Stimulated activated CD4-positive, alpha-beta T cell treated with anti-CD3 and anti-CD28 coated beads, Interleukin-4, amount 100 ng/mL, for 1 hour (primary cell): ENCODE results near the gene GLT1D1.

Experiments used
- DNase-seq: peaks from one replicate; pipeline ENCODE4 v3.0.0-alpha.2; 2020

Gene GLT1D1

DNA sequence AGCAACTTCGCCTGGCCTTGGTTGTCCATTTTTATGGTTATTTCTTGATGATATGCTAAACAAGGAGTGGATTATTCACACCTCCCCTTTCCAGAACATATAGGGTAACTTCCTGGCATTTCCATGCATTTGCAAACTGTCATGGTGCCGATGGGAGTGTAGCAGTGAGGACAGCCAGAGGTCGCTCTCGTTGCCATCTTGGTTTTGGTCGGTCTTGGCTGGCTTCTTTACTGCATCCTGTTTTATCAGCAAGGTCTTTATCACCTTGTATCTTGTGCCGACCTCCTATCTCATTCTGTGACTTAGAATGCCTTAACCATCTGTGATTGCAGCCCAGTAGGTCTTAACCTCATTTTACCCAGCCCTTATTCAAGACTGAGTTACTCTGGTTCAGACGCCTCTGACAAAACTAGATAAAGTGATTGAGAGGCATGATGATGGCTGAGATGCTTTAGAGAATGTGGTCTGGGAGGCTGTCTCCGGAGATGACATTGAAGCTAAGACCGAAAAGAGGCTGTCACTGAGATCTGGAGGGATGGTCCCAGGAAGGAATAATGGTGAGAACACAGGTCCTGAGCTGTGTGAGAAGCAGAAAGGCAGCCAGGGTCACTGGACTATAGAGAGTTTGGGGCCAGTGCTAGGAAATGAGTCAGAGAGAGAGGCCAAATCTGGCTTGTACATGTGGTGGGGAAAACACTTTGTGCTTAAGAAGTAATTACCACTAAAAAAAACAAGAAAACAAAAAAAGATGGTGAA is 2.9 kb downstream of the GLT1D1 start:
- DNase-seq, result no peak

DNA sequence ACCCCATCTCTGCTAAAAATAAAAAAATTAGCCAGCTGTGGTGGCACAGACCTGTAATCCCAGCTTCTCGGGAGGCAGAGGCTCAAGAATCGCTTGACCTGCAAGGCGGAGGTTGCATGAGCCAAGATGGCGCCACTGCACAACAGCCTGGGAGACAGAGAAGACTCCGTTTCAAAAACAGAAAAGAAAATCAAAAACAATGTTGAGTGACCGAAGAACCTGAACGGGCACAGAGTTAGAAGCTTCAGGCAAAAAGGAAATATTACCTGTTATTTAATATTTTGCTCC is 3.5 kb downstream of the GLT1D1 start:
- no peak for DNase-seq

DNA sequence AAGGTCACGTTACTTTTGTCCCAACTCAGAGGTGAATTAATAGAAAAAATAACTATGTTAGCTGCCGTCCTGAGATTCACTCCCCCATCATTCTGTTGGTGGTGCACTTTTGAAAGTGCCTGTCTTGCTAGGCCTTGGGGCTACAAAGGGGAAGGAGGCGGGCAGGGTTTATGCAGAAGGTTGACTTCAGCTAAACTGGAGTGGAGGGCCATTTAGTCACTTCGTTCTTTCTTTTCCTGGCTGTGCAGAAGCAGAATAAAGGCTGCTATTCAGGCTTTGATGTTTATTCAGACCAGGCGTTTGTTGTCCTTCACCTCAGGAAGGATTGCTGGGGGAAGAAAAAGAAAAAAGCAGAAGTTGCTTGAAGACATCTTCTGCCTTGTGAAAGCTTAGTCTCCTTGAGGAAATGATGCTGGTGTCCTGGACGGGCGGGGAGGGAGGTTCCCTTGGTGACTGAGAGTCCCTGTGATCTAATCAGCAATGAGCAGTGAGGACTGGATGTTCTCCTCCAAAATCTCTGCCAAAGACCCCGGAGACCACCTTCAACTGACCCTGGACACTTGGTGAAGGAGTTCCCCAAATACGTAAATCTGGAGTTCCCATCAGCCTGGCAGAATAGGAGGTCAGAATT is 4.0 kb downstream of the GLT1D1 start:
- DNase-seq, result no peak

DNA sequence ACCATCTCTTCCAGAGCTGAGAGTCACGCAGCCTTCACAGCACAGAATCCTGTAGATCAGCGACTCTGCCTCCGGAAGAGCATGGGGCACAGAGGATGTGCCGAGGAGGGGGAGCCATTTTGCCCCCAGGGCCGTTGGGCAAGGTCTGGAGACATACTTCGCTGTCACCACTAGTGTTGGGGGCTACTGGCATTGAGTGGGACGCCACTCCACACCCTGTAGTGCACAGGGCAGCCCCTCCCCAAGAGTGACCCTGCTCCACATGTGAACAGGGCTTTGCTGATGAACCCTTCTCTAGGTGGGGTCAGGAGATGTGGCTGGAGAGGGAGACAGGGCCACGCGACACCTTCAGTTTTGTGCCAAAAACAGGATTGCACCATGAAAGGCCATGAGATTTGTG is 6.0 kb downstream of the GLT1D1 start:
- no peak for DNase-seq

- DNase-seq, result no peak
Measured at GRCh38 chr12:128861226-128862016, 8.1 kb downstream of the GLT1D1 start.

DNA sequence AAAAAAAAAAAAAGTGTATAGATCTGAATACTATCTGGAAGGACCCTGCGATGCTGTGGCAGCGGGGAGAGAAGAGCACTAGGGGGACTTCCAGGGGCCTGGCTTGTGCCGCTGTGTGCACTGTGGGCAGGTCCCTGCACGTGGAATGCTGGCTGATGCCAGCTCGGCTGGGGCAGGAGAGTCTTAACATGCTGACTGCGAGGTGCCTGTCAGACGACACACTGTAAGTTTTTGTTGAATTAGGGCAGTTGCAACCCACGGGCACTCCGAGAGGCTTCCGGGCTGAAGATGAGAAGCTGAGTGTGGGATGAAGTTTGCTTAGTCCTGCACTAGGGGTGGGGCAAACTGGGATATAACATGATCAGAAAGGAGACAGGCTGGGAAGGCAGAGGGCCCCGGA is 10.7 kb downstream of the GLT1D1 start:
- no peak for DNase-seq

DNA sequence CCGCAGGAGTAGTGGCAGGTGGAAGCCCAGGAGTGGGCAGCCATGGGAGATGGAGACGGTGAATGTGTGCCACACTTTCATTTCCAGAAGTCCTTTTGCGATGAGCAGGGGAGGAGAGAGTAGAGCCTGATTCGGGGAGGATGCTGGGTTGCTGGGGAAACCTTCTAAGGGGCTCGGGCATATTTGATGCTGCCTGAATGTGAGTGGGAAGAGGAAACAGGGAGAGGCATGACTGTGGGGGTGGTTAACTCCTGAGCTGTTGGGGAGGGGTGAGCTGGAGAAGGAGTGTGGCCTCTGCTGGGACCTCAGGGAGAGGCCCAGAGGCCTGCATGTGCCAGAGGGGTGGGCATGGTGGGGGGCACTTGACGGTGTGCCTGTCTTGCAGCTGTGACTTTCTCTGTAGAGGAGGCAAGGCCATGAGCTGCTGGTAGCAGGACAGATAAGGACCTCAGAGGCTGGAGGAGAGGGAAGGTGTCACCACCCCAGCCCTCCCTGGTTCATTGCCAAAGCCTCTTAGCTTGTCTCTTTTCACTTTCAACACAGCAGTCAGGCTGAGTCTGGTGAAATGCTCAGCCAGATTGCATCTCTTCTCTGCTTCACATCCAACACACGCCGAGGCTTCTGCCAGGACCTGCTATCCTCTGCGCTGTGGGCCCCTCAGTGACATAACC is 11.4 kb downstream of the GLT1D1 start:
- DNase-seq, result no peak

- DNase-seq, result no peak
Measured at GRCh38 chr12:128867466-128867865, 14.2 kb downstream of the GLT1D1 start.

- no peak for DNase-seq
Measured at GRCh38 chr12:128871516-128871892, 18.2 kb downstream of the GLT1D1 start.

- no peak for DNase-seq
Measured at GRCh38 chr12:128872303-128872702, 19.0 kb downstream of the GLT1D1 start.

DNA sequence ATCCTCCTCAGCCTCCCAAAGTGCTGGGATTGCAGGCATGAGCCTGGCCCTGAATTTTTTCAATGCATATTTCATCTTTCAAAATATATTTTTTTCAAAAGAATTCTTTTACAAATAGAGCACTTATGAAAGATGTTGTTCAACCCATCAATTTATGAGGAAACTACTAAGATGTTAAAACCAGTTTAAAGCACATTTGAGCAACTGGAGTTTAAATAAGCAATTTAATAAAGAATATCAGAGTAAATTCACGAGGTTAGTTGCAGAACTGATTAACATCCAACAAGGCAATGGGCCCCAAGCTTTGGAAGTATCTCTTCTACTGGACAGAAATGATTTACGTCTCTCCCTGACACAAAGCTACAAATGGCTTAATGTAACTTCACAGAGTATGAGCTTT is 23.3 kb downstream of the GLT1D1 start:
- no peak for DNase-seq

- DNase-seq, result no peak
Measured at GRCh38 chr12:128879898-128880764, 26.9 kb downstream of the GLT1D1 start.

DNA sequence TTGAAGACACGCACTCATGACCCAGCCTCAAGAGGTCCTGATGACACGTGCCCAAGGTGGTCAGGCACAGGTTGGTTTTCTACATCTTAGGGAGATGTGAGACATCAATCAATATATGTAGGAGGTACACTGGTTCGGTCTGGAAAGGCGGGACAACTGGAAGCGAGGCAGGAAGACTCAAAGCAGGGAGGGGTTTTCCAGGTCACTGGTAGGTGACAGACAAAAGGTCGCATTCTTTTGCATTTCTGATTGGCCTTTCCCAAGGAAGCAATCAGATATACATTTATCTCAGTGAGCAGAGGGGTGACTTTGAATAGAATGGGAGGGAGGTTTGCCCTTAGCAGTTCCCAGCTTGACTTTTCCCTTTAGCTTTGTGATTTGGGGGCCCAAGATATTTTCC is 38.6 kb downstream of the GLT1D1 start:
- DNase-seq, result no peak

- no peak for DNase-seq
Measured at GRCh38 chr12:128903236-128903635, 50.0 kb downstream of the GLT1D1 start.

- DNase-seq, result no peak
Measured at GRCh38 chr12:128905003-128905544, 51.8 kb downstream of the GLT1D1 start.

DNA sequence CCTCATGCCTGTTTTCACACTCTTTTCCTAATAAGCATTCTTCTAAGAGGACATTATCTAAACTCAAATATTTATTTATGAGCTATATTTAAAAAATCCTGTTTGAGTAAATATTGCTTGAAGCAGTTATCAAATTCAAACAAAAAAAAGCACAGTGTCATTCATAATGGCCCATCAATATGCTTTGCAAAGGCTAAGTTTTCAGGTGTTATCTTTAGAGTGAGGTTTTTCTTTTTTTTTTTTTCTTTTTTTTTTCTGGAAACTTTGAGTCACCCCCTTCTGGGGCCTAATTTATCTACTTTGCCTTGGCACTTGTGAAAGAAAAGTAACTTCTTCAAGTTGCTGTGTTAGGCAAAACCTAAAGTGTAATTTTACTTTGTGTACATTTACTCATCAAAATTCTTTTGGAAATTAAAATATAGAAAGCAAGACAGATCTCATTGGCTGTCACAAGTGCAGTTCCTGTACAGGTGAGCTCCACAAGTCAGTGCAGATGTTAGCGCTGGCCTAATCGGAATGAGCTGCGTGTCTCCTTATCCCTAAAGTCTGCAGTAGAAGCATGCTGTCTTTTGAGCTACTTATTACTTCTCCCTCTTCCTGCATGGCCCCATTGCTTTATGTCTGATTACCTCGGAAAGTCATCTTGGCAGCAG is 53.3 kb downstream of the GLT1D1 start:
- DNase-seq, result no peak

DNA sequence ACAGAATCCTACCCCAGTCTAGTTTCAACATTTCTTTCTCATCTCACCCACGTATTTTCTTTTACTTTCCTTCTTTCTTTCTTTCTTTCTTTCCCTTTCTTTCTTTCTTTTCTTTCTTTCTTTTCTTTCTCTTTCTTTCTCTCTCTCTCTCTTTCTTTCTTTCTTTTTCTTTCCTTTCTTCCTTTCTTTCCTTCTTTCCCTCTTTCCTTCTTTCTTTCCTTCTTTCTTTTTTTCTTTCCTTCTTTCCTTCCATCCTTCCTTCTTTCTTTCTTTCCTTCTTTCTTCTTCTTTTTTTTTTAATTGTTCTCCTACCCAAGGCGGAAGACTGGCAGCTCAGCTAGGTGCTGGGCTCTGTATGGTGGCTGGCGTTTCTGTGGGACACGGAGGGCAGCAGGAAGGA is 55.0 kb downstream of the GLT1D1 start:
- DNase-seq, result no peak

DNA sequence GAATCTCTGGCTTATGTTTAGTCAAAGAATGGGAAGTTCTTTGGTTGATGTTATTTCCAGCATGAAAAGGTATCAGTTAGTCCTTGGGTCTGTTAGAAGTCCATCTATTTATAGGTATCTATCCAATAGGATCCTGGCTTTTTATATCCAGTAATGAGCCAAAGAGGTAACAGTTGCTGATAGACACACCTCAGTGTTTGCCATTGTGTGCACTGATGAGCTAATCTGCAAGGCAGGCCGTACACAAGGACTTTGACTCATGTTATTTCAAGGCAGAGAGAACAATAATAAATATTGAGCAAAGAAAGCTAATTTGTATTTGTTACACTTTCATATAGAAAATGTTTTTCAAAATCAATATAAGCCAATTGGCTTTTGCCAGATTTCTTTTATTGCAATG is 56.4 kb downstream of the GLT1D1 start:
- no peak for DNase-seq

DNA sequence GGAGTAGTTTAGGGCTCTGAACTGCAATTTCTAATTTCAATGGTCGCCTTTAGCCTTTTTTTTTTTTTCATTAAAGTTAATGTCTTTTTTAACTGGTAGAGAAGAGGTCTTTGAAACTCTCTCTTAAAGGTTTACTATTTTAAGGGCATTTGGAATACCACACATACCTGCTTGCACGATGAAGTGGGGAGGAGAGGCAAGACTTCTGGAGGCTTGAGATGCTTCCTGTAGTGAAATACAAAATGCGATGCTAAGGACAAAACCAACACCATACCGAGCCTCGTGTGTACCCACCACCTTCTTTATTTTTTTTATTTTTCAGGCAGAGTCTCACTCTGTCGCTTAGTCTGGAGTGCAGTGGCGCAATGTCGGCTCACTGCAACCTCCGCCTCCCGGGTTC is 57.4 kb downstream of the GLT1D1 start:
- DNase-seq, result no peak

- DNase-seq, result no peak
Measured at GRCh38 chr12:128911861-128912260, 58.6 kb downstream of the GLT1D1 start.

- DNase-seq, result no peak
Measured at GRCh38 chr12:128914908-128915563, 61.8 kb downstream of the GLT1D1 start.
